GM21528 (cell line): Measurements from ENCODE around the gene KCNK4.

Experiments used
- ATAC-seq: cut with Tn5 transposase; IDR thresholded peaks from one replicate; pipeline ENCODE4 v1.9.1; 2021; ENCODE audit warnings: mild to moderate bottlenecking, moderate library complexity; ENCODE audit not compliant: unreplicated experiment, low FRiP score

The KCNK4 gene

DNA sequence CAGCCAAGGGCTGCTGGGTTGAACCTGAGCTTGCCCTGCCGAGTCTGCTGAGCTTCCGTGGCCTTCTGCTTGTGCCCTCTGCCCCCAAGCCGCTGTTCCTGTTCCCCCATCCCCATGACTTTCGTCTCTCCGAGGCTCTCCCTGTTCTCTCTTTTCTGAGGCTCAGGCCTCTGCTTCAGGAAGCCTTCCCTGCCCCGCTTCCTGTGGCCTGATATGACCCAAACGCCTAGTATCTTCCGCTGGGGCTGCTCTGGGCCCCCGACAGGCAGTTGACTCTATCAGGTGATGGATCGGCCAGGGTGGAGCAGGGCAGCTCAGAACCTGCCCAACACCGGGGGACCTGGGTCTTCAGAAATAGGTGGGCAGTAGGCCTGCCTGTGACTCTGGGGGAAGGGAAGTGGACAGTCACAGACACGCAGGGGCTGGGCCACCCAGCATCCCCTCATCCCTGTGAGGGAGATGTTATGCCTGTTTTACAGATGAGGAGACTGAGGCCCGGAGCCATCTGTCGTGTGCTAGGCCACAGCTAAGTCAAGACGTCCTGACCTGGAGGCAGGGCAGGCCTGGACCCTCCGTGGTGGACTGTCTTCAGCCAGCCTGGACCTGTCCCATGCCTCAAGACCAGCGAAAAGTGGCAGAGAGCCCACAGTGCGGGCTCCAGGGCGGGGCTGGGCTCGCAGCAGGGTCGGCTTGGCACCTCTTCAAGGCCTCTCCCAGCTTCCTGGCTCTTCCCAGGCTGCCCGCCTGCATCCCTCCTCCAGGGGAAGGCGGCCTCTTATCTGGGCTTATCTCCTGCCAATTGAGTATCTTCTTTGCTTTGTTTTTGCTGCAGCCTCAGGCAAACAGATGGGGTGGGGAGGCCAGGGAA is 22.8 kb upstream of the KCNK4 start:
- no peak for ATAC-seq

DNA sequence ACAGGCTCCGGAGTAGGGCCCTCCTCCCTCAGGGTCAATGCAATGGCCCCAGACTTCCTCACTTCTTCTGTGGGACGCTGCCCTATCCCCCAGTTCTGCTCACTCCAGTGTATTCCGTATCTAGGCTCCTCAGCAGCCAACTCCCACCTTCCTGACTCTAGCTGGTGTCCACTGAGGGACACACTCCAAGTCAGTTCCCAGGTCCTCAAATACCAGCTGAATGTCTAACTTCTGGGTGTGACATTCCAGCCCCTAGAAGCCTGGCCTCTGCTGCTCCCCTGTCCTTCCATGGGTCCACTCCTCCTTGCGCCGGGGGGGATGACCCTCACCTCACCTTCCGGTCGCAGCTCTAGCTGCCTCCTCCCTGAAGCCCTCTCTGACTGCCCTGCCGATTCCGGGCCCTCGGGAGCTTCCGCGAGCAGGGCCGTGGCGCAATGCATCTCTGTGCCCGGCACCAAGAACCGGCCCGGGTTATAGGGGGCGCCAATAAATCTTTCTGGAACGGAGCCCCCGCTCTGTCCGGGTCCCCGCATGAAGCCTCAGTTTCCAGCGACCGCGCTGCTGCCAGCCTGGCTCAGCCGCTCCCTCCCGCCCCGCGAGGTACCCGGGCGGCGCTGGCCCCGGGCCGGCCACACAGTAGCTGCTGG is 22.1 kb upstream of the KCNK4 start:
- peak; percentile 13 for ATAC-seq

DNA sequence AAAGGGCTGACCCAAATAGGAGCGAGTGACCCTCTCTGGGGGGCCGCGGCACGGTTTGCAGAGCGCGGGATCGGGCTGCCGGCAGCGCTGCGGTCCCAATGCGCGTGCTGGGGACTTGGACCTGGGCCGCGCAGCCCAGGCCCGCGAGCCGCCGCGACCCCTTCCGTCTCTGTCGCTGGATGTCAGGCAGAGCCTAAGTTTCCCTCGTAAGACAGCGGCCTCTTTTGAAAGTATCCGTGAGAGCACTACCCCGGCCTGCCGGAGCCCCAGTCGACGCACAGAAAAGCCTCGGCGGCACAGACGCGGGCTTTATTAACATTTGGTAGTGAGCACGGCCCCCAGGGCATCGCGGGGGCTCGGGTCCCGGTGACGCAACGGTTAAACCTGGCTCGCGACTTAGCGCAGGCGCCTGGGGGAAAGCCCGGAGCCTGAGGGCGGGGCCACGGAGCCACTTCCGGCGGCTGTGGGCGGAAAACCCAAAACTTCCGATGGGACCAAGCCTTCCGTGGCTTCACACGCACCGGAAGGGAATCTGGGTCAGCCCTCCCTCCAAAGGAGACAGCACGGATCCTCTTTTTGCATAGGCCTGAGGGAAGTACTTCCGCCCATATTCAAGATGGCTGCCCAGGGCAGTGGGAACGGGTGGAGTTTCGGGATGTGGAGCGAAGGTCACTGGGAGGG is 21.4 kb upstream of the KCNK4 start:
- peak; percentile 61 for ATAC-seq

DNA sequence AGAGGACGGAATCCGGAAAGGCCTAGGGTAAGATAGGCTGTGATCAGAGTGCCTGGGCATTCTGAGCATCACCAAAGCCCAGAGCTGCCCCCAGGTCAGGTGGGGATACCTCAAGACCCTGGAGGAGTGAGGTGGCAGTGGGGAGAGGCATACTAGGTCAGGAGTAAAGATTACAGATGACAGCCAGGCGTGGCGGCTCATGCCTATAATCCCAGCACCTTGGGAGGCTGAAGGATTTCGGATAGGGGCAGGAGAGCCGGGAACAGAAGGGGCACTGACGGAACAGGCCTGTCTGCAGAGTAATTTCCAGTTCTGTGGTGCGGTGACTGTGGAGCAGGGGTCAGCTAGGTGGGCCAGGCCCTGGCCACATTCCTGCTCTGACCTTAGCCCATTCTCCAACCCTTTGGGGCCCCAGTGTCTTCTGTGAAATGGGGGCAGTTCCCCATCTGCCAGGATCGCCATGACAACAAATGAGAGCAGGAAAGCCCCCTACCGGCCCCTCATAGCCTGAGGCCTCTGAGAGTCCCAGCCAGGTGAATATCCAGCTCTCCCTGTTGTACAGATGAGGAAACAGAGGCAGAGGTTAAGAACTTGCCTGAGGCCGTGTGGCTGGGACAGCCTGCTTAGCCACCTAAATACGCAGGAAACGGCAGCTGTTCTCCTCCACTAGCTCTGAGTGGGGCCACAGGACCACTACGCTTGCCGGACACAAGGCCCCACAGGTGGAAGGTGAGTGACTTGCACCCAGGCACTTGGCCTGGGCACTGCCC is 15.9 kb upstream of the KCNK4 start:
- no peak for ATAC-seq

DNA sequence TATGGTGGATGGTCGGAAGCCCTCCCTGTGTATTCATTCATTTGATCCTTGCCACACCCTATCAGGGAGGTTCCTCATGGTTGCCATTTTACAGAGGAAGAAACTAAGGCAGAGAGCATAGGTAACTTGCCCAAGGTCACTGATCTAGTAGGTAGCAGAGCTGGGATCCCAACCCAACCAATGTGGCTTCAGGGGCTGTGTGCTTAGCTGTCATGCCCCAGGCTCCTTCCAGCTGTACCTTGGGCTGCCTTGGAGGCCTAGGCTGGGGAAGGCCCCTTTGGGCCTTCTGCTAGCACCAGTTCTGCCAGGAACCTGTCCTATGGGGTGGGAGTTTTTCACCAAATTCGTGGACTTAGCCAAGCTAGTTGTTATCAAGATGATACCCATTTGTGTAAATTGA is 15.3 kb upstream of the KCNK4 start:
- no peak for ATAC-seq

DNA sequence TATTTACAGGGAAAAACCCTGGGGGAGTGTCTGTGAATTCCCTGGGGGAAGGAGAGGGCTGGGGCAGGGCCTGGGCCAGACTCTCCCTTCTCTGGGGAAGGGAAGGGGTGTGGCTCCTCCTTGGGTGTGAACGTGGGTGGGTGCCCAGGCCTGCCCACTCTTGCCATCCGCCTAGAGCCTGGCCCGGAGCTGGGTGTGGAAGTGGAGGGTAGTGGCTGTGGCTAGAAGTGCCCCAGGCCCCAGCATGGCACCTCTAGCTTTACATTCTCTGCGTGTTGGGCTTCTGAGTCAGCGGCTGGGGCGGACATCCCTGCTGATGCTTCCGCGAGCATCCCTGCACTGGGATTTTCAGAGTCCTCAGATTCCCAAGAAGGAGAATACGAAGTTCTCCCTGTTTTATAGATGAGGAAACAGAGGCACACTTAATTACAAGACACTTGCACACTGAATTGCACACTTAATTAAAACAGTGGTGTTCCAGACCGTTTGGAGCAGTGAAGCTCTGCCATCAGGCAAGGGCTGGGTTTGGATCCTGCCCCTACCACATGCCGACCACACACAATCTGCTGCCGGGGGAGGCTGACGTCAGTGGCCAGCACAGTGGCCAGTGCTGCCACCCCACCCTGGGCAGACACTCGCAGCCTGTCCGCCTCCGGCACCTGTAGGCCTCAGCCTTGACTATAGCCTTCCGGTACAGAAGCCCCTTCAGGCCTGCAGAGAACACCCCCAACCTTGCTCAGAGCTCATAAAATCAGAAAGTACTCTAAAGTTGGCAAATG is 14.3 kb upstream of the KCNK4 start:
- no peak for ATAC-seq

DNA sequence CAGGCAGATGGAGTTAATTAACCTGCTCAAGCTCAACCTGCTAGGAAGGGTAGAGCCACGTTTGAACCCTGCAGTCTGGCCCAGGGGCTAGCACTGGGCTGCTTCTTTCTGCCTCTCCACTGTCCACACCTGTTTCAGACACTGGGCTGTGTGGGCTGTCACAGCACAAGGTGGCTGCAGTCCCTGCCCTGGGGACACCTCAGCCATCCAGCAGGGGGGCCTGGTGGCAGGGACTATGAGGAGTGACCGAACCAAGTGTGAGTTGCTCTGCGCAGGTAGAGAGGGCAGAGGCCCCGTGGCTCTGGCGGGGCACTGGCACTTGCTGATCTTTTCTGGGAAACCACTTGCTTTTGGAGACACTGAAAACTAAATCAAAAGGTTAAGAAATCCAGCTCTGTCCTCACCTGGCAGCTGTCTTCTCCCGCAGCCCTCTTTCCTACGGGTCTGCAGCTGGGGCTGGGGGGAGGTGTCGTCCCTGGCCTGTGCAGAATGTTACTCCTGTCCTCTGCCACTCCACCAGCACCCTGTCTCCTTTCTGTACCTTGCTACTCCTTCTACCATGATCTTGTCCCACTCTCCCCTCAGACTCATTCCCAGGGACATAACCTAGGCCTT is 12.4 kb upstream of the KCNK4 start:
- no peak for ATAC-seq

DNA sequence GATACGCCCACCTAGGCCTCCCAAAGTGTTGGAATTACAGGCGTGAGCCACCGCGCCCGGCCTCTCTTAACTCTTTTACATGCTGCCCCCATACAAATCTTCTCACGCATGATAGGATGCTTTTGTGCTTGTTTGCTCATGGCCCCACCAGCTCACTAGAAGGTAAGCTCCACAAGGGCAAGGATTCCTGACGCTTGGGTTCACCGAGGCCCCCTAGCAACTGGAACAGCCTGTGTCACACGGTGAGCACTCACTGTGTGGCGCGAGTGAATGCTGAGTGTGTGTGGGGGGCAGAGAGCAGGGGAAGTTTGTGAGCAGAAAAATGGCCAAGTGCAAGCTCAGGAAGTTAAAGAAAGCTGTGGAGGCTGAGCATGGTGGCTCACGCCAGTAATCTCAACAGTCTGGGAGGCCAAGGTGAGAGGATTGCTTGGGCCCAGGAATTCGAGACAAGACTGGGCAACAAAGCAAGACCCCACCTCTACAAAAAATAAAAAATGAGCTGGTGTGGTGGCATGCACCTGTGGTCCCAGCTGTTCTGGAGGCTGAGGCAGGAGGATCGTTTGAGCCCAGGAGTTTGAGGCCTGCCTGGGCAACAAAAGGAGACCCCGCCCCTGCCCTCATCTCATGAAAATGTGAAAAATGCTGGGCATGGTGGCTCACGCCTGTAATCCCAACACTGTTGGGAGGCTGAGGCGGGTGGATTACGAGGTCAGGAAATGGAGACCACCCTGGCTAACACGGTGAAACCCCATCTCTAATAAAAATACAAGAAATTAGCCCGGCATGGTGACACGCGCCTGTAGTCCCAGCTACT is 8.9 kb upstream of the KCNK4 start:
- no peak for ATAC-seq

DNA sequence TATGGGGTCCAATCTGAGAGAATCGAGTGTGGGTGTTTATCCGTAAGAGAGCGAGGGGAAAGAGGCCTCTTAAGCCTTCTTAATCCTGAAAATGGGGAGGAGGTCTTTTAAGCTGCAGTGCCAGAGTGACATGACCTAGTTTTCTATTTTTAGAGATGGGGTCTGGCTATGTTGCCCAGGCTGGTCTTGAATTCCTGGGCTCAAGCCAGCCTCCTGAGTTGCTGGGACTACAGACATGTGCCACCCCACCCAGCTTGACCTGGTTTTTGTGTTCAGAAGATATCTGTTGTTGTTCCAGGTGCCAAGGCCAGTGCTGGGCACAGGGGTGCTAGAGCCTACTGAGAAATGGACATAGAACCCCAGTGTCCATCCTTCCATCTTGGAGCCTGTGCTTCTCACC is 8.0 kb upstream of the KCNK4 start:
- ATAC-seq = no peak

DNA sequence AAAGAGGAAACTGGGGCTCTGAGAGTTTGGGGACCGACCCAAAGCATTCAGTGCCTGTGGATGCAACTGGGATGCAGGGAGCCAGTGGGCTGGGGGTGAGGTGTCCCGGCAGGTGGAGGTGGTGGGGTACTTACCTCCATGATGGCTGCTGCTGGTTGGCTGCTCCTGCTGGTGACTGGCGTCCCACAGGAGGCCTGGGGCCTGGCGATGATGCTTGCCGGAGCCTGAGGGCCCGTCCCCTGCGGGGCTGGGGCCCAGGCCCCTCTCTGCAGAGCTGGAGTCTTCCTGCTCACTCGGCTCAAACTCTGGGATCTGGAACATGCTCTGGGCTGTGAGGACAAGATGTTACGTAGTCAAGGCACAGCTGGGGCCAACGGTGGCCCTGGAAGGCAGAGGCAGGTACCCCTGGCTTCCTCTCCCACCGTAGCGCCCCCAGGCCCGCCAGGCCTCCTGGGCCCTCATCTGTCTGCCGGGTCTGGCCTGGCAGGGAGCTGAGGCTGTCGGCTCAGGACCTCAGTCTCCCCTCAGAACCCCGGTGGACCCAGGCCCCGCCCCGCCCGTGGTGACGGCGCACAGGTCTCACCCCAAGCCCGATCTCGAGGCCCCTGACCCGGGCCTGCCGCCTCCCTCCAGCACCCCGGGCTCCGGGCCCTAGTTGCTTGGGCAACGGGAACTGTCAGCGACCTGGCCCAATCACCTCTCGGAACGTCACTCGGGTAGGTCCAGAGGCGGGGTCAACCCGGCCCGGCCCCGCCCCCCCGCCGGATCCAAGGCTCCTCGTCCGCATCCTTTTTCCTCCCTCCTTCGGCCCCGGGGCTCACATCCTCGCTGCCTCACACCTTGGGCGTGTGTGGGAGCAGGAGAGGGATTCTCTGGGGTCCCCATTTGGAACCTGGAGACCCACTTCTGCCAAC is 6.8 kb upstream of the KCNK4 start, which contains the start of gene BAD:
BAD (minus strand) TSS at position 618 of the 914 bp plus-strand sequence; CDS start at position 321, 297 bp downstream.
- ATAC-seq = peak; percentile 59

DNA sequence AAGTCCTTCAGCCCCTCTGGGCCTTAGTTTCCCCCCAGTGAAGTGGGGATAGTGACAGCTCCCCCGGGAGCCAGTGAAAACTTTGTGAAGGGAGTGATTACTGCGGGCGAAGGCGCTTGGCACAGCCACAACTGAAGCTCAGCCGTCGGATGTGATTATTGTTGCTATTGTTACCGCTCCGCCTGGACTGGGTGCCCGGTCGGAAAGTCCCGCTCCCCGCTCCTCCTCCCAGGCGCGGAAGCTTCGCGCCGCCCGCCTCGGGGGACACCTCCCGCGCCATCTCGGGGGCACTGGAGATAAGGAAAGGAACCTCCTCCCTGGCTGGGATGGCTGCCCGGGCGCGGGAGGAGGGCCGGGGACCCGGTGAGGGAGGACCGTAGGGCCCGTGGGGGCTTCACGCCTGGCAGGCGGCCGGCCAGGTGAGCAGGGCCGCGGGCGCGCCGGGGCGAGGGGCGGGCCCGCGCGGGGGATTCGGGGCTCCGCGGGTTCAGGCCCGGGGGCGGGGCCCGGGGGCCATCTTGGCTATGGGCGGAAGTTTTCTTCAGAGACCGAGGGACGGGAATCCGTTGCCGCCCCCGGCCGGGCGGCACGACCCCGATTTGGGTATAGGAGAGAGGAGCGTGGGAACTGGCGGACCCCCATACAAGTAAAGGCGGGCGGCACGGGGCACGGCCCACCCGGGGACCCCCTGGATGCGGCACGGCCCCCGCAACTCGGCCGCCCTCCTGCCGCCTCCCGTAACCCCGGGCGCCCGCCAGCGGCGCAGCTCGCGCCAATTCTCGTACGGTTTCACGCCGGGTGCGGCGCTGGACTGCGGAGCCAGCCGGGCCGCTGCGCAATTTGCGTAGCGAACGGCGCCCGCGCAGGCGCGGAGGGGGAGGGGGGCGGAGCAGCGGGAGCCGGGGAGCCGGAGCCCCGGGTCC is 5.9 kb upstream of the KCNK4 start, which contains the start of gene GPR137:
GPR137 (plus strand) TSS at position 887 of the 923 bp plus-strand sequence. CDS start 677 bp downstream, outside the sequence.
- ATAC-seq = peak; percentile 57

DNA sequence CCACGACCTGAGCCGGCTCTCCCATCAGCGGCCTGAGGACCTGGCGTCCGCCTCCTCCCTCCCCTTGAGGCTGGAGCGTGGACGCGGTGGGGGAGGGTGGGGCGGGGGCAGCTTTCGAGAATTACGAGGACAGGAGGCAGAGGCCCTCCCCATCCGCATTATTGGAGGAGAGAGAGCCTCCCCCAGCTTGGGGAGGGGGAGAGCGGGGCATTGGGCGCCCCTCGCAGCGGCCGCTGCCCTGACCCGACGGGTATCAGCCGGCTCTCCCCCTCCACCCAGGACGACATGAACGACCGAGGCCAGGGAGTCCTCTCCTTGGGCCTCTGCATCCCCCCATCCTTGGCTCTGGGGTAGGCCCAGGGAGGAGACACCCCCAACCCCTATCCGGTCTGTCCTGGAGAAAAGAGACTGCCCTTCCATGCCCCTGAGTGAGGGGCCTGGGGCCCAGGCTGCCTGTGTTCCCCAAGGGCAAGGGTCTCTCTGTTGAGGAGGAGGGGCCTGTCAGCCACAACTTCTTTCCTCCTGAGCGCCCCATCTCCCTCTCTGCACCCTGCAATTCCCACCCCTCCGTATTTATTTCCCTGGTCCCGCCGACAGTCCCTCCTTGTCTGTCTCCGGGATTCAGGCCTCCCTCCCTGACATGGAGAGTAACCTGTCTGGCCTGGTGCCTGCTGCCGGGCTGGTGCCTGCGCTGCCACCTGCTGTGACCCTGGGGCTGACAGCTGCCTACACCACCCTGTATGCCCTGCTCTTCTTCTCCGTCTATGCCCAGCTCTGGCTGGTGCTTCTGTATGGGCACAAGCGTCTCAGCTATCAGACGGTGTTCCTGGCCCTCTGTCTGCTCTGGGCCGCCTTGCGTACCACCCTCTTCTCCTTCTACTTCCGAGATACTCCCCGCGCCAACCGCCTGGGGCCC is 5.0 kb upstream of the KCNK4 start:
- no peak for ATAC-seq

DNA sequence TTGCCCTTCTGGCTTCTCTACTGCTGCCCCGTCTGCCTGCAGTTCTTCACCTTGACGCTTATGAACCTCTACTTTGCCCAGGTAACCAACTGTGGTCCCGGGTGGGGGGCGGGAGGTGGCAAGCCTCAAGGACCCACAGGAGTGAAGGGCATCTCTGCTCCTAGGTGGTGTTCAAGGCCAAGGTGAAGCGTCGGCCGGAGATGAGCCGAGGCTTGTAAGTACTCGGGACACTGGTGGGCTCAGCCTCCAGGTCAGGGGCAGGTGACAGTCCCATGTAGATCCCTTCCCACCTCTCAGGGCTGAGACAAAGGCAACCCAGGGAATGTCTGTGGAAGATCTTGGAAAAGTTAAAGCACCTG is 4.3 kb upstream of the KCNK4 start:
- no peak for ATAC-seq

DNA sequence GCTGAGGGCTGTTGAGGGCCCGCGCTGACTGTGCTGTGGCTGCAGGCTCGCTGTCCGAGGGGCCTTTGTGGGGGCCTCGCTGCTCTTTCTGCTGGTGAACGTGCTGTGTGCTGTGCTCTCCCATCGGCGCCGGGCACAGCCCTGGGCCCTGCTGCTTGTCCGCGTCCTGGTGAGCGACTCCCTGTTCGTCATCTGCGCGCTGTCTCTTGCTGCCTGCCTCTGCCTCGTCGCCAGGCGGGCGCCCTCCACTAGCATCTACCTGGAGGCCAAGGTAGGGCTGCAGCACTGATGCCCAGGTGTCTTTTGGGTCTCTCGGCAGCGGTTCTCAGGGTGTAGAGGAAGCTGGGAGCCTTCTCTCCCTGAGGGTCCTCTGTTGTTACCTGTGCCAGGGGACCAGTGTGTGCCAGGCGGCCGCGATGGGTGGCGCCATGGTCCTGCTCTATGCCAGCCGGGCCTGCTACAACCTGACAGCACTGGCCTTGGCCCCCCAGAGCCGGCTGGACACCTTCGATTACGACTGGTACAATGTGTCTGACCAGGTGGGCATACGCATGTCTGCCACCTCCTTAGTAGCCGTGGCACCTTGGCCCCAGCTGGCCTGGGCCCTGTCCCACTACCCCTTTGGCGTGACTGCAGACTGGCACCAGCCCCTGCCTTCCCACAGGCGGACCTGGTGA is 3.3 kb upstream of the KCNK4 start:
- no peak for ATAC-seq

DNA sequence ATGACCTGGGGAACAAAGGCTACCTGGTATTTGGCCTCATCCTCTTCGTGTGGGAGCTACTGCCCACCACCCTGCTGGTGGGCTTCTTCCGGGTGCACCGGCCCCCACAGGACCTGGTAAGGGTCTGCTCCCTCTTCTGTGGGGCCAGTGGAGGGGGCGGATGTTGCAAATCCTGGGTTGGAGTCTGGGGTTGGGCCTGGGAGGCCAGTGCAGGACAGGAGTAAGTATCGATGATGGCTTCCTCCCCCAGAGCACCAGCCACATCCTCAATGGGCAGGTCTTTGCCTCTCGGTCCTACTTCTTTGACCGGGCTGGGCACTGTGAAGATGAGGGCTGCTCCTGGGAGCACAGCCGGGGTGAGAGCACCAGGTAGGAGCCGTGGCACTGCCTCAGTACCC is 2.8 kb upstream of the KCNK4 start:
- ATAC-seq = no peak
